Prostate gland (tissue), 2 donors: ENCODE results near the gene PER1. TPM values are rescaled to one million over a fixed set of nuclear protein-coding genes. Genes with fewer than 3 reads are reported as not detected.

ENCODE experiments used
- DNase-seq: peaks from one replicate; pipeline ENCODE4 v3.0.0-alpha.2; 2019; ENCODE audit warnings: low spot score
- H3K27ac ChIP-seq, 2 donors: fragments of 200-600 bp; sonication (generic); 2 replicates each; pipeline ENCODE4 v1.5.1; 2017 to 2019
- H3K27me3 ChIP-seq: fragments of 200-600 bp; sonication (generic); replicated peaks from 2 replicates; pipeline ENCODE4 v1.5.1; 2019; ENCODE audit not compliant: insufficient read depth
- H3K36me3 ChIP-seq, 2 donors: fragments of 200-600 bp; sonication (generic); 1 replicate in 1 of 2; 2 replicates in 1 of 2; pipeline versions ENCODE4 v1.5.1 to v1.8.1; 2017 to 2019
- H3K4me1 ChIP-seq: fragments of 200-600 bp; sonication (generic); replicated peaks from 2 replicates; pipeline ENCODE4 v1.5.1; 2019
- H3K4me3 ChIP-seq, 2 donors: fragments of 200-600 bp; sonication (generic); 2 replicates each; pipeline ENCODE4 v1.5.1; 2017 to 2019
- H3K9me3 ChIP-seq: fragments of 200-600 bp; sonication (generic); 2 replicates; pipeline ENCODE4 v1.5.1; 2017
- CTCF ChIP-seq, 4 experiments: fragments of 200-600 bp in 2 of 4; fragments of 450-650 bp in 2 of 4; sonication (generic) in 2 of 4; IDR thresholded peaks; 1 replicate in 3 of 4; 2 replicates in 1 of 4; pipeline ENCODE4 v1.5.1; 2016 to 2019; ENCODE audit warnings: antibody characterized with exemption in 4 of 4, mild to moderate bottlenecking in 2 of 4, moderate library complexity in 2 of 4
- POLR2A ChIP-seq: fragments of 450-650 bp; IDR thresholded peaks from one replicate; pipeline ENCODE4 v1.6.1; 2016; ENCODE audit warnings: antibody characterized with exemption, mild to moderate bottlenecking
- POLR2AphosphoS5 ChIP-seq: sonication (generic); formaldehyde crosslinking; IDR thresholded peaks from one replicate; pipeline ENCODE4 v1.6.1; 2017; ENCODE audit warnings: antibody characterized with exemption
- whole genome bisulfite sequencing: methylation state at CpG from one replicate; pipeline ENCODE4 v1.1.5; 2018; 5-methylcytosine and 5-hydroxymethylcytosine counted together
- intact Hi-C: fragments of 100-400 bp; cut with DNase I; formaldehyde crosslinking; loops from one replicate; pipeline ENCODE4 v1.14.2; 2022
- total RNA-seq, 2 donors: library from RNA; depleted of rRNA; stranded (reverse); fragments of >200 nt; gene quantifications; one replicate each; pipeline ENCODE4 v1.1.0, GENCODE V29; 2016

Gene PER1
- total RNA-seq = 100 to 1,000 TPM; 119 to 142 TPM

- Histone ChIP-seq H3K4me3 (peak within 1 kb of the TSS; percentile 51 to 95), H3K4me1 (peaks cover 17% of the 10 kb centered on the region), H3K9me3 (no peaks in the 10 kb centered on the region), H3K27ac (peak within 1 kb of the TSS; percentile 100), H3K27me3 (no peaks in the 10 kb centered on the region), H3K36me3 (peaks cover 26 to 35% of the 10 kb centered on the region in 2 donors)
- 2% methylated on average over 38 of the region's 42 CpGs for WGBS
- TF ChIP-seq CTCF (IDR thresholded peaks at IDR 0.05) (peak in 1 of 4 experiments; percentile 19), POLR2AphosphoS5 (peak; percentile 98), POLR2A (peak; percentile 96)
- intact Hi-C loops = loop anchor here (10.0 kb wide), 1 partner anchor 307 kb away; no protein-coding TSS in a partner anchor
- DNase-seq = peak; percentile 95
Measured at GRCh38 chr17:8152112-8152775, at the start of gene PER1. TSS of gene PER1 (minus strand) at chr17:8152404. CDS start at chr17:8150706, 1,698 bp downstream.

GRCh38 chr17:8192070-8192815 lies 40.0 kb upstream of the PER1 start:
- intact Hi-C loops = no loop called here
- peak; percentile 68 for DNase-seq
- H3K4me3 ChIP-seq = peak overlapping the region in 1 of 2 donors; percentile 11
- no peaks in the 10 kb centered on the region for H3K36me3 ChIP-seq
- no peaks in the 10 kb centered on the region for H3K9me3 ChIP-seq
- no peaks in the 10 kb centered on the region for H3K27me3 ChIP-seq
- H3K4me1 ChIP-seq = peaks cover 14% of the 10 kb centered on the region
- peak overlapping the region; percentile 41 to 67 for H3K27ac ChIP-seq
- WGBS = 23% methylated on average over 12 of the region's 12 CpGs
- TF ChIP-seq POLR2A (peak; percentile 57), POLR2AphosphoS5 (peak; percentile 89), CTCF (IDR thresholded peaks at IDR 0.05) (no peak)

GRCh38 chr17:8190506-8190905 lies 38.3 kb upstream of the PER1 start:
- H3K9me3 ChIP-seq = no peaks in the 10 kb centered on the region
- TF ChIP-seq POLR2AphosphoS5 = no peak
- no peak for TF ChIP-seq POLR2A
- TF ChIP-seq CTCF (IDR thresholded peaks at IDR 0.05) = no peak
- DNase-seq = no peak
- peaks cover 14% of the 10 kb centered on the region for H3K4me1 ChIP-seq
- no peaks in the 10 kb centered on the region for H3K36me3 ChIP-seq
- intact Hi-C loops = no loop called here
- peak overlapping the region; percentile 91 to 95 for H3K27ac ChIP-seq
- peak overlapping the region in 1 of 2 donors; percentile 85 for H3K4me3 ChIP-seq
- H3K27me3 ChIP-seq = no peaks in the 10 kb centered on the region
- 48% methylated on average over 6 of the region's 6 CpGs for WGBS

- peak within 1 kb of the TSS; percentile 91 to 95 for H3K27ac ChIP-seq
- no peaks in the 10 kb centered on the region for H3K27me3 ChIP-seq
- H3K9me3 ChIP-seq = no peaks in the 10 kb centered on the region
- whole genome bisulfite sequencing = under 1% methylated on average over 56 of the region's 70 CpGs
- peaks cover 14% of the 10 kb centered on the region for H3K4me1 ChIP-seq
- H3K4me3 ChIP-seq = peak within 1 kb of the TSS; percentile 85 to 90
- intact Hi-C loops = loop anchor here (5.0 kb wide), 2 partner anchors 68 to 107 kb away; partner anchors contain the start of genes HES7 and SLC25A35
- TF ChIP-seq POLR2AphosphoS5 (peak; percentile 98), POLR2A (peak; percentile 84), CTCF (IDR thresholded peaks at IDR 0.05) (peak in 1 of 4 experiments; percentile 11)
- no peaks in the 10 kb centered on the region for H3K36me3 ChIP-seq
- DNase-seq = peak; percentile 99
Measured at GRCh38 chr17:8189711-8190477, 37.7 kb upstream of the PER1 start, which contains the start of gene BORCS6. TSS of gene BORCS6 (minus strand) at chr17:8190180. CDS start at chr17:8190140, 40 bp downstream.
